Naive thymus-derived CD4-positive, alpha-beta T cell (primary cell): ENCODE results near the gene HRAS. TPM values are rescaled to one million over a fixed set of nuclear protein-coding genes. Genes with fewer than 3 reads are reported as not detected.
A peak's percentile ranks its signal among the peaks of the same experiment; 100 is the strongest.

Experiments used
- ATAC-seq: fragments of 150-1000 bp; cut with Tn5 transposase; 2 replicates; pipeline ENCODE4 v1.10.0; 2021; ENCODE audit warnings: mild to moderate bottlenecking, moderate library complexity
- CTCF ChIA-PET: fragments of 350-600 bp; sonication (Branson Sonifier 250); formaldehyde crosslinking; loops from one replicate; lab custom pipeline; 2021; ENCODE audit warnings: antibody characterized with exemption; lab: Charles Lee
- POLR2A ChIA-PET: fragments of 350-600 bp; sonication (Branson Sonifier 250); formaldehyde crosslinking; loops from one replicate; lab custom pipeline; 2021; ENCODE audit warnings: antibody characterized with exemption, inconsistent platforms; lab: Charles Lee
- DNase-seq, 9 donors: peaks; one replicate each; pipeline versions ENCODE4 v3.0.0 to v3.0.0-alpha.2; 2020 to 2022; ENCODE audit warnings: mixed read lengths in 1 of 9
- H3K27ac ChIP-seq: one replicate; pipeline ENCODE4 v1.7.0; 2013; ENCODE audit warnings: mild to moderate bottlenecking, low read depth, low read length, moderate library complexity
- H3K27me3 ChIP-seq, 2 donors: one replicate each; pipeline ENCODE4 v1.7.0; 2013; ENCODE audit warnings: low read length in 2 of 2, mild to moderate bottlenecking in 2 of 2, moderate library complexity in 2 of 2; ENCODE audit not compliant: control insufficient read depth in 2 of 2, insufficient read depth in 2 of 2
- H3K36me3 ChIP-seq, 3 experiments: 1 replicate in 2 of 3; 2 replicates in 1 of 3; pipeline ENCODE4 v1.7.0; 2013; ENCODE audit warnings: low read length in 3 of 3, mild to moderate bottlenecking in 3 of 3, moderate library complexity in 1 of 3; ENCODE audit not compliant: insufficient read depth in 3 of 3, control insufficient read depth in 2 of 3
- H3K4me1 ChIP-seq, 2 donors: one replicate each; pipeline ENCODE4 v1.7.0; 2013; ENCODE audit warnings: low read length in 2 of 2, mild to moderate bottlenecking in 2 of 2, moderate library complexity in 1 of 2; ENCODE audit not compliant: control insufficient read depth in 2 of 2, insufficient read depth in 2 of 2
- H3K4me3 ChIP-seq: 2 replicates; pipeline ENCODE4 v1.7.0; 2013; ENCODE audit warnings: mild to moderate bottlenecking, low read length
- H3K9me3 ChIP-seq, 3 experiments: 1 replicate in 2 of 3; 2 replicates in 1 of 3; pipeline ENCODE4 v1.7.0; 2013; ENCODE audit warnings: low read length in 3 of 3; ENCODE audit not compliant: control insufficient read depth in 2 of 3
- H3K27ac Mint-ChIP-seq, 9 donors: one replicate each; pipeline ENCODE4 v1.8.0; 2020 to 2022; ENCODE audit warnings: mixed read lengths in 9 of 9, mild to moderate bottlenecking in 8 of 9, moderate library complexity in 5 of 9, inconsistent platforms in 2 of 9
- H3K27me3 Mint-ChIP-seq, 5 donors: one replicate each; pipeline ENCODE4 v1.8.0; 2021 to 2022; ENCODE audit warnings: mixed read lengths in 5 of 5, mild to moderate bottlenecking in 1 of 5
- H3K36me3 Mint-ChIP-seq, 5 donors: one replicate each; pipeline ENCODE4 v1.8.0; 2020 to 2022; ENCODE audit warnings: mixed read lengths in 5 of 5, mild to moderate bottlenecking in 3 of 5, inconsistent platforms in 1 of 5
- H3K4me1 Mint-ChIP-seq, 7 donors: one replicate each; pipeline ENCODE4 v1.8.0; 2020 to 2022; ENCODE audit warnings: mixed read lengths in 7 of 7, mild to moderate bottlenecking in 3 of 7, inconsistent platforms in 1 of 7
- H3K4me3 Mint-ChIP-seq, 10 donors: one replicate each; pipeline ENCODE4 v1.8.0; 2020 to 2022; ENCODE audit warnings: mild to moderate bottlenecking in 10 of 10, mixed read lengths in 10 of 10, moderate library complexity in 6 of 10, inconsistent platforms in 2 of 10
- H3K9me3 Mint-ChIP-seq, 11 donors: one replicate each; pipeline ENCODE4 v1.8.0; 2020 to 2022; ENCODE audit warnings: mixed read lengths in 11 of 11, mild to moderate bottlenecking in 4 of 11, inconsistent platforms in 1 of 11, moderate library complexity in 1 of 11
- intact Hi-C, 2 donors: fragments of 100-400 bp; cut with micrococcal nuclease; formaldehyde crosslinking; loops; one replicate each; pipeline ENCODE4 v1.15.1; 2023
- polyA plus RNA-seq, 2 donors: library from polyadenylated mRNA; unstranded; fragments of 300-500 nt; fragmentation: Illumina TruSeq; gene quantifications; one replicate each; pipeline ENCODE4 v1.2.3, GENCODE V29; 2021
- total RNA-seq, 6 experiments: library from RNA in 5 of 6; stranded (reverse) in 5 of 6; gene quantifications; 1 replicate in 5 of 6; 2 replicates in 1 of 6; pipeline ENCODE4 v1.2.3 and lab custom pipeline; 2021 to 2026

HRAS gene
- total and polyA plus RNA-seq, 7 experiments from 2014 or later = 12.6 to 52.0 (median 29.0) TPM

DNA sequence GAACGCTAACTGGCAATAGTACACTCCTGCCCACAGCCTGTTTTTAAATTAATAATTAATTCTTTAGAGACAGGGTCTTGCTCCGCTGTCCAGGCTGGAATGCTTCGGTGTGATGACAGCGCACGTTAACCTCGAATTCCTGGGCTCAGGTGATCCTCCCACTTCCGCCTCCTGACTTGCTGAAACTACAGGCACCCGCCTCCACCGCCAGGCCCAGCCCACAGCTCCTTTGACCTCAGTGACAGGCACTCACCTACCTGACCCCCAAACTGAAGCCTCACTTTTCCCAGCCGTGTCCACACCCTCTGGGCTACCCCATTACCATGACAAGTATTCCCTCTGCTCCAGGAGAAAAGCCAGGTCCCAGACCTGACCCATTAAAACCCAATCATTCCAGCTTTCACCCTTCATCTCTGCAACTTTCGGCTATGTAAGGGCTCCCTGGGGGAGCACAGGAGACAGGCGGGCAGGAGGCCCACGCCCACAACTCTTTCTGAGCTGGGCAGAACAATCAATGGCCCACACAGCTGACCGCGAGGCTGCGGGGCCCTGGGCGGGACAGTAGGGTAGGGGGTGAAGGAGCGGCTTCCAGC, 24.4 kb upstream of the HRAS start:
- intact Hi-C loops = loop anchor here (1.0 to 10.0 kb wide), 11 partner anchors 8 to 237 kb away; partner anchors contain the start of genes LRRC56 (in 2 of the 2), PHRF1 (in 2 of the 2), CEND1 (in 1 of the 2) and DEAF1 (in 1 of the 2)
- Histone ChIP-seq H3K27ac (peak overlapping the region; percentile 82), H3K4me1 (peaks cover 14 to 17% of the 10 kb centered on the region in 2 donors), H3K9me3 (no peaks in the 10 kb centered on the region), H3K36me3 (peaks cover 0 to 14% (median 0%) of the 10 kb centered on the region in 3 experiments), H3K4me3 (peak overlapping the region; percentile 53), H3K27me3 (no peaks in the 10 kb centered on the region)
- Mint-ChIP-seq H3K4me3 (peak overlapping the region; percentile 66 to 91 (median 83)), H3K36me3 (peaks cover 0 to 5% (median 0%) of the 10 kb centered on the region in 5 donors), H3K27ac (peak overlapping the region; percentile 30 to 93 (median 84)), H3K9me3 (no peaks in the 10 kb centered on the region), H3K4me1 (peaks cover 4 to 17% (median 9%) of the 10 kb centered on the region in 7 donors), H3K27me3 (peaks cover 0 to 18% (median 0%) of the 10 kb centered on the region in 5 donors)
- ATAC-seq (no peak), DNase-seq (peak in 2 of 9 donors; percentile 32 to 34)
- ChIA-PET POLR2A (interaction anchor here (0.6 to 9.5 kb wide), 10 partner anchors 9 to 165 kb away, joined by 3 to 68 read pairs (median 4); partner anchors contain the start of genes IRF7, PHRF1 and RNH1), CTCF (interaction anchor here (1.0 kb wide), 1 partner anchor 188 kb away, joined by 3 read pairs; the partner anchor contains the start of gene TALDO1)

DNA sequence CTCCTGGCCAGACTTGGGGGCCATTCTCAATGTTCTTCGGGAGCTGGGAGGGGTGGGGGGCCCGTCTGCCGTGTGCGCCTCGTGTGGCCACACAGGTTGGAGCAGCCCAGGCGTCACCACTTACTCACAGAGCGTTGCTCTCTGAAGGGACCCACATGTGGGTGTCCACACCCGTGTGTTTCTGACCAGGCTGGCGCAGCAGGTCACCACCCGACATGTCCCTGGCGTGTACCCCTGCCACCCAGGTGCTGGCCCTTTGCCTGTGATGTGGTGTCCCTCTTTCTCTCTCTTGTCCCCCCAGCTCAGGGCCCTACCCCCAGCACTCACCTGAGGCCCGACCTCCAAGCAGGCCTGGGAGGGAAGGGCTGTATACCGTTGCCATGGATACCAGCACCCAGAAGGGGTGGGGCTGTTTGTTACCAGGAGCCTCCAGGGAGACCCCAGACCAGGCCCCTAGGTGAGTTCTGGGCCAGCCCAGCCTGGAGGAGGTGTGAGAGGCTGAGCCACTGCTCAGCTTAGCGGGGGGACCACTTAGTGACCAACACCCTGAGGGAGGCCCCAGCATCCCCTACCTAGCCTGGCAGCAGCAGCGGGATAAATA, 23.7 kb upstream of the HRAS start:
- peaks cover 4 to 17% (median 10%) of the 10 kb centered on the region in 7 donors for H3K4me1 Mint-ChIP-seq
- Histone ChIP-seq H3K4me3 (no peak overlapping the region), H3K27ac (peak overlapping the region; percentile 8), H3K36me3 (peaks cover 0 to 11% (median 0%) of the 10 kb centered on the region in 3 experiments), H3K4me1 (peaks cover 20 to 23% of the 10 kb centered on the region in 2 donors), H3K27me3 (no peaks in the 10 kb centered on the region), H3K9me3 (no peaks in the 10 kb centered on the region)
- no peak for ATAC-seq
- CTCF ChIA-PET = no interaction called here
- H3K27me3 Mint-ChIP-seq = peaks cover 0 to 18% (median 0%) of the 10 kb centered on the region in 5 donors
- intact Hi-C loops = no loop called here
- peak overlapping the region in 7 of 9 donors; percentile 35 to 90 (median 65) for H3K27ac Mint-ChIP-seq
- H3K9me3 Mint-ChIP-seq = no peaks in the 10 kb centered on the region
- peaks cover 0 to 5% (median 0%) of the 10 kb centered on the region in 5 donors for H3K36me3 Mint-ChIP-seq
- peak in 2 of 9 donors; percentile 35 to 46 for DNase-seq
- POLR2A ChIA-PET = interaction anchor here (0.6 to 9.5 kb wide), 7 partner anchors 10 to 165 kb away, joined by 3 to 68 read pairs (median 6); partner anchors contain the start of genes PHRF1 and RNH1
- H3K4me3 Mint-ChIP-seq = peak overlapping the region in 4 of 10 donors; percentile 42 to 91 (median 68)

DNA sequence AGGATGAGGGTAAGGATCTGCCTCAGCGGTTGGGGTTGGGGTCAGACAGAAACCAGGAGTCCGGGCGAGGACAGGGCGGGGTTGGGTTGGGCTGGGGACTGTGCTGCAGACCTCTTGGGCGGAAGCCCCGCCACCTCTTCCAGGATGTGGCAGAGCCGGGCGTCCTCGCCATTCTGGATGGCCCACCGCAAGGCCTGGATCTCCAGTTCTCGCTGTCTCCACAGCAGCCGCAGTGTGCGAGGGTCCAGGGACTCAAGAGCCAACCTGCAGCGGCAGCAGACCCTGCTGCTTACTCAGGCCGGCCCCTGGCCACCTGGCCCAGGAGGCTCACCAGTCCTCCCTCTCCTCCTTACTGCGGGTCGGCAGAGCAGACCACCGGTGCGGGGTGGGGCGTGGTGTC, 23.1 kb upstream of the HRAS start:
- peaks cover 4 to 17% (median 9%) of the 10 kb centered on the region in 7 donors for H3K4me1 Mint-ChIP-seq
- peaks cover 0 to 3% (median 0%) of the 10 kb centered on the region in 5 donors for H3K36me3 Mint-ChIP-seq
- peaks cover 0 to 18% (median 0%) of the 10 kb centered on the region in 5 donors for H3K27me3 Mint-ChIP-seq
- peak overlapping the region in 1 of 9 donors; percentile 48 for H3K27ac Mint-ChIP-seq
- no peaks in the 10 kb centered on the region for H3K9me3 Mint-ChIP-seq
- H3K27ac ChIP-seq = peak overlapping the region; percentile 8
- H3K4me1 ChIP-seq = peaks cover 21 to 29% of the 10 kb centered on the region in 2 donors
- H3K36me3 ChIP-seq = peaks cover 0 to 5% (median 0%) of the 10 kb centered on the region in 3 experiments
- intact Hi-C loops = no loop called here
- H3K27me3 ChIP-seq = no peaks in the 10 kb centered on the region
- no peak overlapping the region for H3K4me3 ChIP-seq
- no peaks in the 10 kb centered on the region for H3K9me3 ChIP-seq
- no peak overlapping the region for H3K4me3 Mint-ChIP-seq
- CTCF ChIA-PET = no interaction called here
- POLR2A ChIA-PET = interaction anchor here (0.7 to 9.5 kb wide), 5 partner anchors 11 to 166 kb away, joined by 6 to 68 read pairs (median 16); partner anchors contain the start of genes PHRF1 and RNH1
- DNase-seq = no peak
- ATAC-seq = no peak

DNA sequence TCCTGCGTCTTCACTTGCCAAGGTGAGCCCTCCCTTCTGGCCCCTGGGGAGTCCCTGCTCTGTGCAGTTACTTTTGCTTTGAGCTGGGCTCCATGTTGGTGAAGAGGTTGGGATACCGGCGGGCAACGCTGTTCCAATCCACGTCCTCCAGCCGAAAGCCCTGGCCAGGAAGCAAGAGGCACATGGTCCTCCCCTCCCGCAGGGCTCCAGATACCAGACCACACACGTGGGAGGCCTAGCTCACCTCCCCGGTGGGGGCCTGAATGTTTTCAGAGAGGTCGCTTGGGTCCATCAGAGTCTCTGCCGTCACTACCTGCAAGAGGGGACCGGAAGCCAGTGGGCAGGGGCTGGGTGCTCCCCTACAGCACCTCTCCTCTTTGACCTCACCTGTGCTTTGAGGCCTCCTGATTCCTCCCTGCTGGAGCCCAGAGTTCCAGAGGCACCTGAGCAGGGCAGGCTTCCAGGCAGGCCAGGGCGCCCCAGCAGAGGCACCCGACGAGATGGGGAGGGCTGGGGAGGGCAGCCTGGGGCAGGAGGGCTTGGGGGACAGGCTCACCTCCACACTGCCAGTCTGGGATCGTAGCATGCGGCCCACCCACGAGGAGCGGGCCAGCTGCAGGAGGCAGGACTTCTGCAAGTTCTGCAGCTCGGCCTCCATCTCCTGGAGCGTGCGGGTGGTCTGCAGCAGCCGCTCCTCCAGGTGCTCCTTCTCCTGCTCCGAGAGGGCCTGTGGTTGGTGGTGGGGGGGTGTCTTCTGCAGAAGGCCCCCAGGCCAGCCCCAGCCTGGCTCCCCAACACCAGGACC, 22.2 kb upstream of the HRAS start:
- Histone ChIP-seq H3K9me3 (no peaks in the 10 kb centered on the region), H3K27me3 (no peaks in the 10 kb centered on the region), H3K36me3 (no peaks in the 10 kb centered on the region), H3K27ac (no peak overlapping the region), H3K4me3 (no peak overlapping the region), H3K4me1 (peaks cover 21 to 30% of the 10 kb centered on the region in 2 donors)
- ATAC-seq (no peak), DNase-seq (peak in 2 of 9 donors; percentile 13 to 16)
- H3K36me3 Mint-ChIP-seq = peaks cover 0 to 2% (median 0%) of the 10 kb centered on the region in 5 donors
- ChIA-PET CTCF (interaction anchor here (0.6 to 5.6 kb wide), 3 partner anchors 92 to 170 kb away, joined by 3 to 41 read pairs (median 28); no protein-coding TSS in a partner anchor), POLR2A (interaction anchor here (0.7 to 9.5 kb wide), 4 partner anchors 12 to 167 kb away, joined by 6 to 68 read pairs (median 16); no protein-coding TSS in a partner anchor)
- H3K4me3 Mint-ChIP-seq = peak overlapping the region in 6 of 10 donors; percentile 25 to 71 (median 40)
- peaks cover 0 to 18% (median 0%) of the 10 kb centered on the region in 5 donors for H3K27me3 Mint-ChIP-seq
- H3K4me1 Mint-ChIP-seq = peaks cover 4 to 17% (median 9%) of the 10 kb centered on the region in 7 donors
- H3K9me3 Mint-ChIP-seq = no peaks in the 10 kb centered on the region
- H3K27ac Mint-ChIP-seq = peak overlapping the region in 3 of 9 donors; percentile 24 to 56 (median 55)
- intact Hi-C loops = no loop called here

DNA sequence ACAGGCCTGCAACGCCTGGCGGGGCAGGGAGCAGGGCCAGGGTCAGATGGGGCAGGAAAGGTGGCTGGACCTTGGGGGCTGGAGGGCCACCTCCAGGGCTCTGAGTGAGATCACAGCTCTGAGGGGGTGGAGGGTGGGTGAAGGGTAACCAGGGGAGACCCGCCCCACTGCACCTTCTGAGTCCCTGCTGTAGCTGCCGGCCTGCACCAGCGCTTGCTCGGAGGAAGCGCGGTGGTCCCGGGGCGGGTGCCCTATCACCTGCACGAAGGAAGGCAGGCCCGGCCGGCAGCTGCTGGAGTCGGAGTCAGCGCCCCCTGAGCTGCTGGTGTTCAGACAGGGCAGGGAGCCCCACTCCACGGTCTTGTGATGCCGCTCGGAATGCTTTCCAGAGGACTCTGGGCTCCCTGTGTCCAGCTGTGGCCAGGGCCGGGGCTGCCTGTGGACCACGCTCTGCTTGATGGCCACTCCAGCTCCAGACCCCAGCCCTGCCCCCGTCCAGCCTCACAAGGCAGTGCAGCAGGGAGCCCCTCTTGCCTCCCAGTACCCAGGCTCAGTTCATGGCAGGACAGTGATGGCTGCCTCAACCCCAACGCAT, 21.4 kb upstream of the HRAS start:
- DNase-seq = peak in 1 of 9 donors; percentile 23
- no peaks in the 10 kb centered on the region for H3K9me3 ChIP-seq
- H3K4me3 ChIP-seq = no peak overlapping the region
- POLR2A ChIA-PET = interaction anchor here (1.3 to 9.5 kb wide), 4 partner anchors 13 to 207 kb away, joined by 4 to 68 read pairs (median 10); partner anchors contain the start of genes DEAF1 and TMEM80
- no peaks in the 10 kb centered on the region for H3K36me3 ChIP-seq
- Mint-ChIP-seq H3K27ac (peak overlapping the region in 3 of 9 donors; percentile 19 to 55 (median 24)), H3K27me3 (peaks cover 0 to 18% (median 0%) of the 10 kb centered on the region in 5 donors), H3K36me3 (peaks cover 0 to 2% (median 0%) of the 10 kb centered on the region in 5 donors), H3K4me3 (peak overlapping the region in 9 of 10 donors; percentile 32 to 71 (median 53)), H3K9me3 (no peaks in the 10 kb centered on the region), H3K4me1 (peaks cover 4 to 16% (median 9%) of the 10 kb centered on the region in 7 donors)
- H3K27me3 ChIP-seq = no peaks in the 10 kb centered on the region
- intact Hi-C loops = no loop called here
- no peak overlapping the region for H3K27ac ChIP-seq
- CTCF ChIA-PET = interaction anchor here (1.1 to 5.6 kb wide), 4 partner anchors 9 to 170 kb away, joined by 3 to 41 read pairs (median 16); no protein-coding TSS in a partner anchor
- no peak for ATAC-seq
- H3K4me1 ChIP-seq = peaks cover 18 to 22% of the 10 kb centered on the region in 2 donors
